ENCODE data around the gene SUGP1. TPM values are rescaled to one million over a fixed set of nuclear protein-coding genes. Genes with fewer than 3 reads are reported as not detected.

The SUGP1 gene, protein sequence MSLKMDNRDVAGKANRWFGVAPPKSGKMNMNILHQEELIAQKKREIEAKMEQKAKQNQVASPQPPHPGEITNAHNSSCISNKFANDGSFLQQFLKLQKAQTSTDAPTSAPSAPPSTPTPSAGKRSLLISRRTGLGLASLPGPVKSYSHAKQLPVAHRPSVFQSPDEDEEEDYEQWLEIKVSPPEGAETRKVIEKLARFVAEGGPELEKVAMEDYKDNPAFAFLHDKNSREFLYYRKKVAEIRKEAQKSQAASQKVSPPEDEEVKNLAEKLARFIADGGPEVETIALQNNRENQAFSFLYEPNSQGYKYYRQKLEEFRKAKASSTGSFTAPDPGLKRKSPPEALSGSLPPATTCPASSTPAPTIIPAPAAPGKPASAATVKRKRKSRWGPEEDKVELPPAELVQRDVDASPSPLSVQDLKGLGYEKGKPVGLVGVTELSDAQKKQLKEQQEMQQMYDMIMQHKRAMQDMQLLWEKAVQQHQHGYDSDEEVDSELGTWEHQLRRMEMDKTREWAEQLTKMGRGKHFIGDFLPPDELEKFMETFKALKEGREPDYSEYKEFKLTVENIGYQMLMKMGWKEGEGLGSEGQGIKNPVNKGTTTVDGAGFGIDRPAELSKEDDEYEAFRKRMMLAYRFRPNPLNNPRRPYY
- polyA plus RNA-seq: 10 to 100 TPM; 32.9 to 66.4 (median 43.0) TPM
- long read RNA-seq, donor 1, transcript SUGP1-208 (4 exons, 715 nt): minor isoform, 6 of 129 reads
- long read RNA-seq, donor 1, transcript SUGP1-201 (14 exons, 2,423 nt): major isoform, 8 of 129 reads
- long read RNA-seq, donor 1, partial matches to known transcripts: 115 of 129 reads
- long read RNA-seq, donor 1, other reads (novel, unspliced or antisense): 0 of 129 reads
- long read RNA-seq, donor 2, partial matches to known transcripts: 5 of 8 reads
- long read RNA-seq, donor 2, other reads (novel, unspliced or antisense): 0 of 8 reads
- long read RNA-seq, donor 3, partial matches to known transcripts: 0 of 5 reads
- long read RNA-seq, donor 3, other reads (novel, unspliced or antisense): 0 of 5 reads
- long read RNA-seq, donor 4, partial matches to known transcripts: 0 of 1 reads
- long read RNA-seq, donor 4, other reads (novel, unspliced or antisense): 0 of 1 reads
- long read RNA-seq, donor 5: 0 reads
- long read RNA-seq, donor 6, partial matches to known transcripts: 5 of 6 reads
- long read RNA-seq, donor 6, other reads (novel, unspliced or antisense): 0 of 6 reads
- long read RNA-seq, donor 7, transcript SUGP1-201 (14 exons, 2,423 nt): major isoform, 7 of 101 reads
- long read RNA-seq, donor 7, partial matches to known transcripts: 91 of 101 reads
- long read RNA-seq, donor 7, other reads (novel, unspliced or antisense): 0 of 101 reads
- long read RNA-seq, donor 8, partial matches to known transcripts: 0 of 2 reads
- long read RNA-seq, donor 8, other reads (novel, unspliced or antisense): 0 of 2 reads
- long read RNA-seq, donor 9, partial matches to known transcripts: 0 of 2 reads
- long read RNA-seq, donor 9, other reads (novel, unspliced or antisense): 0 of 2 reads
- long read RNA-seq, donor 10, partial matches to known transcripts: 6 of 10 reads
- long read RNA-seq, donor 10, other reads (novel, unspliced or antisense): 0 of 10 reads

DNA sequence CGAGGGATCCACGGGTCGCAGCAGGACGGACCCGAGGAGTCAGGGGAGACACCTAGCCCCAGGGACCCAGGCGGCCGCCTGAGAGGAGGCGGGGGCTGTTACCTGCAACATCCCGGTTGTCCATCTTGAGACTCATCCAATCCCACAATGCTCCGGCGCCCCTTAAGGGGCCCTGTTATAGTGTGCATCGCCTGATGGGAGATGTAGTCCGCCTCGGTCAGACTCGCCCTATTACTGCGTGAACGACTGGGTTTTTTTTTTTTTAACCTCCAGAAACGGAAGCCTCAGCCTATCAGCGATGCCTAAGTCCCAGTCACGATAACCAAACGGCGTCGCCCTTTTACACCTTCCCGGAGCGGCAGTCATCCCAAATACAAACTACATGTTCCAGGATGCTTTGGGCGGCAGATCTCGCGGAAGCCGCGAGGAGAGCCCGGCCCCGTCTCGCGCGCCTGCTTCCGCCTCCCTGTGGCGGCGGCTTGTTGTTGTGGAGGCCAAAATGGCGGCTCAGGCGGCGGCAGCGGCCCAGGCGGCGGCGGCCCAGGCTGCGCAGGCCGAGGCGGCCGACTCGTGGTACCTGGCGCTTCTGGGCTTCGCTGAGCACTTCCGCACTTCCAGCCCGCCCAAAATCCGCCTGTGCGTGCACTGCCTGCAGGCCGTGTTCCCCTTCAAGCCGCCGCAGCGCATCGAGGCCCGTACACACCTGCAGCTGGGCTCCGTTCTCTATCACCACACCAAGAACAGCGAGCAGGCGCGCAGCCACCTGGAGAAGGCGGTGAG is at the start of gene SUGP1, which contains the start of gene MAU2:
Gene SUGP1, minus strand, starts transcription at position 149 of the 780 bp plus-strand sequence. Its CDS starts 13 bp downstream, at position 136.
Gene MAU2, plus strand, starts transcription at position 469 of the 780 bp plus-strand sequence. Its CDS starts 31 bp downstream, at position 500.
- H3K27me3 ChIP-seq (ENCODE audit: control insufficient read depth in 3 of 3, insufficient read depth in 3 of 3, low read length in 3 of 3): no peaks in the 10 kb centered on the region
- H3K36me3 ChIP-seq (ENCODE audit: control insufficient read depth in 3 of 3, insufficient read depth in 2 of 3, low read depth in 1 of 3, low read length in 3 of 3): peaks cover under 1 to 41% (median 2%) of the 10 kb centered on the region in 3 donors
- H3K4me1 ChIP-seq (ENCODE audit: control insufficient read depth in 3 of 3, insufficient read depth in 2 of 3, low read depth in 1 of 3, low read length in 2 of 3): peaks cover 0 to 4% (median 3%) of the 10 kb centered on the region in 3 donors
- FAIRE-seq (no peak), DNase-seq (peak; percentile 94 to 96)
- 0% methylated on average over 67 of the region's 67 CpGs for WGBS, 3 donors
- H3K4me3 ChIP-seq (ENCODE audit: low read depth in 1 of 3, low read length in 3 of 3): peak within 1 kb of the TSS; percentile 80 to 97 (median 93)
- H3K9me3 ChIP-seq (ENCODE audit: control insufficient read depth in 2 of 2, insufficient read depth in 1 of 2, low read depth in 1 of 2, low read length in 1 of 2): no peaks in the 10 kb centered on the region
- H3K27ac ChIP-seq (ENCODE audit: low read depth in 1 of 3, low read length in 2 of 3): peak within 1 kb of the TSS; percentile 81 to 97 (median 88)

DNA sequence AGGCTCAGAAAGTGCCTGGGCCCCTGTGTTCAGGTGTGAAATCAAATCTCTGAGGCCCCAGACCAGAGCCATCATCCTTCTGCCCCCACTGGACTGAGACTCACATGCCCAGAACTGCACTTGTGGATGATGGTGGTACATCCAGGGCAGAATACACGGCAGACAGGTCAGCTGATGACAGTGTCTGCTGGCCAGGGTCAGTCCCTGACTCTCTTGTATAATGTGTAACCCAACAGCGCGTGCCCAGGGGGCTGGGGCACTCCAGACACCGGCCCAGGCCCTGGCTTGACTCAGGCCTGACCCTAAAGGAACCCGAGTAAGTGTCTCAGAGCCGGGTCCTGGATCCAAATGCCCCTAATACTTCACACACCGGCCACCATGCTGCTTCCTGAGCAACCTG is 47.8 kb upstream of the SUGP1 start:
- H3K36me3 ChIP-seq (ENCODE audit: control insufficient read depth in 3 of 3, insufficient read depth in 2 of 3, low read depth in 1 of 3, low read length in 3 of 3): peaks cover 0 to 4% (median 0%) of the 10 kb centered on the region in 3 donors
- no peak overlapping the region for H3K4me3 ChIP-seq (ENCODE audit: low read depth in 1 of 3, low read length in 3 of 3)
- DNase-seq (no peak), FAIRE-seq (no peak)
- no peaks in the 10 kb centered on the region for H3K27me3 ChIP-seq (ENCODE audit: control insufficient read depth in 3 of 3, insufficient read depth in 3 of 3, low read length in 3 of 3)
- no peaks in the 10 kb centered on the region for H3K9me3 ChIP-seq (ENCODE audit: control insufficient read depth in 2 of 2, insufficient read depth in 1 of 2, low read depth in 1 of 2, low read length in 1 of 2)
- H3K27ac ChIP-seq (ENCODE audit: low read depth in 1 of 3, low read length in 2 of 3): no peak overlapping the region
- H3K4me1 ChIP-seq (ENCODE audit: control insufficient read depth in 3 of 3, insufficient read depth in 2 of 3, low read depth in 1 of 3, low read length in 2 of 3): peaks cover 0 to 8% (median 0%) of the 10 kb centered on the region in 3 donors
- 81 to 86% (median 83%) methylated on average over 7 of the region's 7 CpGs for WGBS, 3 donors

DNA sequence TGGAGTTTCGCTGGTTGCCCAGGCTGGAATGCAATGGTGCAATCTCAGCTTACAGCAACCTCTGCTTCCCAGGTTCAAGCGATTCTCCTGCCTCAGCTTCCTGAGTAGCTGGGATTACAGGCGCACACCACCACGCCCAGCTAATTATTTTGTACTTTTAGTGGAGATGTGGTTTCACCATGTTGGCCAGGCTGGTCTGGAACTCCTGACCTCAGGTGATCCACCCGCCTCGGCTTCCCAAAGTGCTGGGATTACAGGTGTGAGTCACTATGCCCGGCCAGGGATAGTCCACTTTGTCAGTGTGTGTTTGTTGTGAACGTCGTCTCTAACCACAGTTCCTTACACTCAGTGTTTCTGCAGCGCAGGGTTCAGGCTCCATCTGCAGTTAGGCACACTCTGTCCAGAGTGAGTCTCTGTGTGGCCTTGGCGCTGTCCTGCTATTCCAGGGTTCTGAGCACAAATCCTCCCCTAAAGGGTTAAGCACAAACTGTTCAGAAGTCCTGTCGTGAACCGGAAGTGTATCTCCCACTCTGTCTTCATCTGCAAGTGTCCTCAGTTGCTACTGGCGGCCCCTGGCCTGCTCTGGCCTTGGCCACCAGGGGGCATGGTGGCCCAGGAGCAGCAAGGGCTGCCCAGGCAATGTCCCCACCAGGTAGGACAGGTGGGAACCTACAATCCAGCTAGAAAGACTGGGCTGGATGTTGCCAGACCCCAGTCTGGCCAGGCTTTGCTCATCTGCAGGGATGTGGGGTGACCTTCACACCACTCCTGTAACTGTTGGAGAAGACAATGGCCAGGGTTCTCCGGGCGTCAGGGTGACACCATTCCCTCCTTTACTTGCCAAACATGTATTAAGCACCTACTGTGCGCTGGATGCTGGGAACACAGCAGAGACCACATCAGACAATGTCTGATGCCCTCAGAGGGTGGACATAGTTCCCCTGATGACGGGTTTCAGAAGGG is 46.4 kb upstream of the SUGP1 start:
- DNase-seq (peak; percentile 86 to 89), FAIRE-seq (no peak)
- 26 to 46% (median 36%) methylated on average over 17 to 18 of the region's 18 CpGs for WGBS, 3 donors
- Histone ChIP-seq H3K36me3 (ENCODE audit: control insufficient read depth in 3 of 3, insufficient read depth in 2 of 3, low read depth in 1 of 3, low read length in 3 of 3) (peaks cover 0 to 4% (median 0%) of the 10 kb centered on the region in 3 donors), H3K27me3 (ENCODE audit: control insufficient read depth in 3 of 3, insufficient read depth in 3 of 3, low read length in 3 of 3) (no peaks in the 10 kb centered on the region), H3K9me3 (ENCODE audit: control insufficient read depth in 2 of 2, insufficient read depth in 1 of 2, low read depth in 1 of 2, low read length in 1 of 2) (no peaks in the 10 kb centered on the region), H3K4me1 (ENCODE audit: control insufficient read depth in 3 of 3, insufficient read depth in 2 of 3, low read depth in 1 of 3, low read length in 2 of 3) (peaks cover 0 to 4% (median 0%) of the 10 kb centered on the region in 3 donors), H3K27ac (ENCODE audit: low read depth in 1 of 3, low read length in 2 of 3) (no peak overlapping the region), H3K4me3 (ENCODE audit: low read depth in 1 of 3, low read length in 3 of 3) (no peak overlapping the region)

DNA sequence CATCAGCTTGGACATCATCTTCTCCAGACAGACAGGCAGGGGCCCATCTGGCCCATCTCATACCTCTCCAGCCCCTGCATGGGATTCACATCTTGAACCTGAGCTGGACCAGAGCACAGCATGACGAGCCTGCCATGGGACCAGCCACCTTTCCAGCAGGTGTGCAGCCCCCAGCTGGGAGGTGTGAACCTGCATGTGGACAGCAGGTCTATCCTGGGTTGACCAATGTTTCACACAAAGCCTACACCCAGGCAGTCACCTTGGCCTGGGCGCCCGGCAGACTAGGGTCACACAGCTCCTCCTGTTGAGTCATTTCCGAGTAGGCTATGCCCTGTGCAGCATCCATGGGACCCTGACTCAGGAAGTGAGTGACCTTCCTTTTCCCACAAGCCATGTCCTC is 41.8 kb upstream of the SUGP1 start:
- WGBS, 3 donors: 88 to 96% (median 94%) methylated on average over 4 of the region's 4 CpGs
- Histone ChIP-seq H3K27ac (ENCODE audit: low read depth in 1 of 3, low read length in 2 of 3) (no peak overlapping the region), H3K36me3 (ENCODE audit: control insufficient read depth in 3 of 3, insufficient read depth in 2 of 3, low read depth in 1 of 3, low read length in 3 of 3) (peaks cover 0 to 18% (median 0%) of the 10 kb centered on the region in 3 donors), H3K4me3 (ENCODE audit: low read depth in 1 of 3, low read length in 3 of 3) (no peak overlapping the region), H3K4me1 (ENCODE audit: control insufficient read depth in 3 of 3, insufficient read depth in 2 of 3, low read depth in 1 of 3, low read length in 2 of 3) (peaks cover 0 to 4% (median 0%) of the 10 kb centered on the region in 3 donors), H3K9me3 (ENCODE audit: control insufficient read depth in 2 of 2, insufficient read depth in 1 of 2, low read depth in 1 of 2, low read length in 1 of 2) (no peaks in the 10 kb centered on the region), H3K27me3 (ENCODE audit: control insufficient read depth in 3 of 3, insufficient read depth in 3 of 3, low read length in 3 of 3) (no peaks in the 10 kb centered on the region)
- FAIRE-seq: no peak
- DNase-seq: no peak

DNA sequence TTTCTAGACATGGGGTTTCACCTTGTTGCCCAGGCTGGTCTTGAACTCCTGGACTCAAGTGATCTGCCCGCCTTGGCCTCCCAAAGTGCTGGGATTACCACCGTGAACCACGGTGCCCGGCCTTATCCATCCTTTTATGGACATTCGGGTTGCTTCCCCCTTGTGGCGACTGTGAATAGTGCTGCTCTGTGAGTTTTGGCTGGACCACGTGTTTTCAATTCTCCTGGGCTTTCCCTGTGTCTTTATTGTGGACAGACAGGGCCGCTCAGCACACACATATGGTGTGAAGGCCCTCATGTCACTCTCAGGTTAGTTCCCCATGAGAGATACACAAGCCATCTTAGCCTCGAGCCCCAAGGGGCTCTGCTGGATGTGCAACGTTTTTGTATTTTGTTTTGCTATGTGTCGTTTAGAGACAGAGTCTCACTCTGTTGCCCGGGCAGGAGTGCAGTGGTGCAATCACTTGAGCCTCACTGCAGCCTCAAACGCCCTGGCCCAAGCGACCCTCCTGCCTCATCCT is 40.8 kb upstream of the SUGP1 start:
- peaks cover 0 to 4% (median 0%) of the 10 kb centered on the region in 3 donors for H3K4me1 ChIP-seq (ENCODE audit: control insufficient read depth in 3 of 3, insufficient read depth in 2 of 3, low read depth in 1 of 3, low read length in 2 of 3)
- H3K36me3 ChIP-seq (ENCODE audit: control insufficient read depth in 3 of 3, insufficient read depth in 2 of 3, low read depth in 1 of 3, low read length in 3 of 3): peaks cover 1 to 27% (median 5%) of the 10 kb centered on the region in 3 donors
- H3K9me3 ChIP-seq (ENCODE audit: control insufficient read depth in 2 of 2, insufficient read depth in 1 of 2, low read depth in 1 of 2, low read length in 1 of 2): no peaks in the 10 kb centered on the region
- DNase-seq (peak; percentile 80 to 85), FAIRE-seq (no peak)
- H3K27me3 ChIP-seq (ENCODE audit: control insufficient read depth in 3 of 3, insufficient read depth in 3 of 3, low read length in 3 of 3): no peaks in the 10 kb centered on the region
- WGBS, 3 donors: 3 to 9% (median 8%) methylated on average over 14 of the region's 14 CpGs
- no peak overlapping the region for H3K4me3 ChIP-seq (ENCODE audit: low read depth in 1 of 3, low read length in 3 of 3)
- H3K27ac ChIP-seq (ENCODE audit: low read depth in 1 of 3, low read length in 2 of 3): peak overlapping the region in 1 of 3 donors; percentile 17

DNA sequence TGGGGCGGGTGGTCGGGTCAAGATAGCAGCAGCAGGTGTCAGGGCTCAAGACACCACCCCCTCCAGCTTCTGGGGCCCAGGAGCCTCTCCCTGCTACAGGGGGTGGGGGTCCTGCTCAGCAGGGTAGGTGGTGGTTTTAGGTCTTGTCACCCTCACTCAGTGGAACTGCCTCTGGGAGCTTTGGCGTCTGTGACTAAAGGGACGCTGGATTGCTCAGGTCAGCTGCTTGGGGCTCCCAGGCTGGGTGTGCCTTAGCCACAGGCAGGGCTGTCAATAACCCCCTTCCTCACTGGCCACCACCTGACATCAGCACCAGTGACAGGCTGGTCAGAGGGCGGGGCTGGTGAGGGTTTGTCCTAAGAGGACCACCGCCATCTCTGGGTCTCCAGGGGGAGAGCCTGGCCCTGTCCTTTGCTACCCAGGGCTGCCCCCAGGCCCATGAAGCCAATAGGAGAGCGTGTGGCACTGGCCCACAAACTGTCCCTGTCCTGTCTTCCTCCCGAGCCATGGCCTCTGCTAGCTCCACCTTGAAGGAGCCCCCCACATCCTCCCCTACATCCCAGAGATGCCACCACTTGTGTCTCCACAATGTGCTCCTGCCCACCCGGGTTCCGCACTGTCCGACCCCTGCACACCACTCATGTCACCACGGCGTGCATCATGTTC is 36.7 kb upstream of the SUGP1 start:
- Histone ChIP-seq H3K27ac (ENCODE audit: low read depth in 1 of 3, low read length in 2 of 3) (no peak overlapping the region), H3K9me3 (ENCODE audit: control insufficient read depth in 2 of 2, insufficient read depth in 1 of 2, low read depth in 1 of 2, low read length in 1 of 2) (no peaks in the 10 kb centered on the region), H3K27me3 (ENCODE audit: control insufficient read depth in 3 of 3, insufficient read depth in 3 of 3, low read length in 3 of 3) (no peaks in the 10 kb centered on the region), H3K4me3 (ENCODE audit: low read depth in 1 of 3, low read length in 3 of 3) (no peak overlapping the region), H3K36me3 (ENCODE audit: control insufficient read depth in 3 of 3, insufficient read depth in 2 of 3, low read depth in 1 of 3, low read length in 3 of 3) (peaks cover 19 to 68% (median 21%) of the 10 kb centered on the region in 3 donors), H3K4me1 (ENCODE audit: control insufficient read depth in 3 of 3, insufficient read depth in 2 of 3, low read depth in 1 of 3, low read length in 2 of 3) (no peaks in the 10 kb centered on the region)
- FAIRE-seq (no peak), DNase-seq (no peak)
- 87 to 91% (median 90%) methylated on average over 12 to 13 of the region's 13 CpGs for WGBS, 3 donors

Measured in small intestine (tissue), 16 donors.